ENCODE results near the gene PTCD2. TPM values are rescaled to one million over a fixed set of nuclear protein-coding genes. Genes with fewer than 3 reads are reported as not detected.

The PTCD2 gene
- total RNA-seq, 4 donors from 2014 or later, result 6.7 to 13.2 (median 9.5) TPM

- Histone ChIP-seq H3K27me3 (no peaks in the 10 kb centered on the region), H3K9me3 (no peaks in the 10 kb centered on the region), H3K4me3 (no peak overlapping the region), H3K36me3 (no peaks in the 10 kb centered on the region), H3K4me1 (peaks cover 23 to 29% of the 10 kb centered on the region in 2 donors), H3K27ac (peak overlapping the region in 1 of 4 donors; percentile 81)
- no peak for DNase-seq
- intact Hi-C loops (cut with DNase I; ENCODE audit: low total_unique reads), result loop anchor here (5.0 kb wide), 2 partner anchors 131 to 246 kb away; partner anchors contain the start of gene ZNF366
- TF ChIP-seq CTCF (IDR thresholded peaks at IDR 0.05 in 4 of 5, conservative IDR thresholded peaks at IDR 0.05 in 1 of 5) (no peak), POLR2A (IDR thresholded peaks at IDR 0.05) (no peak)
- ATAC-seq, result no peak
- in situ Hi-C loops (cut with MboI; ENCODE audit: low sequenced_read_pairs in 4 of 4), result loop anchor here in 1 of 4 donors (10.0 kb wide), 1 partner anchor 438 kb away; the partner anchor contains the start of gene TNPO1
Measured at GRCh38 chr5:72376381-72376780, 56.2 kb downstream of the PTCD2 start.

- Histone ChIP-seq H3K9me3 (no peaks in the 10 kb centered on the region), H3K4me1 (peaks cover 23 to 29% of the 10 kb centered on the region in 2 donors), H3K27me3 (no peaks in the 10 kb centered on the region), H3K27ac (peak overlapping the region; percentile 62 to 81 (median 76)), H3K4me3 (no peak overlapping the region), H3K36me3 (no peaks in the 10 kb centered on the region)
- TF ChIP-seq CTCF (IDR thresholded peaks at IDR 0.05 in 4 of 5, conservative IDR thresholded peaks at IDR 0.05 in 1 of 5) (no peak), POLR2A (IDR thresholded peaks at IDR 0.05) (no peak)
- in situ Hi-C loops (cut with MboI; ENCODE audit: low sequenced_read_pairs in 4 of 4) (loop anchor here in 1 of 4 donors (10.0 kb wide), 1 partner anchor 437 kb away; the partner anchor contains the start of gene TNPO1), intact Hi-C loops (cut with DNase I; ENCODE audit: low total_unique reads) (loop anchor here (5.0 kb wide), 2 partner anchors 129 to 244 kb away; partner anchors contain the start of gene ZNF366)
- peak; percentile 62 to 85 for DNase-seq
- peak; percentile 82 to 84 for ATAC-seq
Measured at GRCh38 chr5:72377910-72378638, 57.9 kb downstream of the PTCD2 start.

GRCh38 chr5:72378639-72379289, 58.6 kb downstream of the PTCD2 start:
- peaks cover 23 to 30% of the 10 kb centered on the region in 2 donors for H3K4me1 ChIP-seq

GRCh38 chr5:72379936-72380335, 59.8 kb downstream of the PTCD2 start:
- no peak for TF ChIP-seq CTCF (IDR thresholded peaks at IDR 0.05 in 4 of 5, conservative IDR thresholded peaks at IDR 0.05 in 1 of 5)
- TF ChIP-seq POLR2A (IDR thresholded peaks at IDR 0.05), result no peak
- no peak for DNase-seq
- in situ Hi-C loops (cut with MboI; ENCODE audit: low sequenced_read_pairs in 4 of 4), result loop anchor here in 2 of 4 donors (10.0 kb wide), 2 partner anchors 65 to 435 kb away; partner anchors contain the start of gene TNPO1 (in 1 of the 2)
- intact Hi-C loops (cut with DNase I; ENCODE audit: low total_unique reads), result loop anchor here (5.0 kb wide), 2 partner anchors 127 to 242 kb away; partner anchors contain the start of gene ZNF366
- Histone ChIP-seq H3K9me3 (no peaks in the 10 kb centered on the region), H3K4me1 (peaks cover 23 to 31% of the 10 kb centered on the region in 2 donors), H3K27me3 (no peaks in the 10 kb centered on the region), H3K36me3 (no peaks in the 10 kb centered on the region), H3K4me3 (no peak overlapping the region), H3K27ac (peak overlapping the region; percentile 62 to 81 (median 76))
- no peak for ATAC-seq

More at GRCh38 chr5:72378639-72379289, 58.6 kb downstream of the PTCD2 start:
- intact Hi-C loops (cut with DNase I; ENCODE audit: low total_unique reads) (loop anchor here (5.0 kb wide), 2 partner anchors 129 to 244 kb away; partner anchors contain the start of gene ZNF366), in situ Hi-C loops (cut with MboI; ENCODE audit: low sequenced_read_pairs in 4 of 4) (loop anchor here in 1 of 4 donors (10.0 kb wide), 1 partner anchor 436 kb away; the partner anchor contains the start of gene TNPO1)
- H3K27me3 ChIP-seq, result no peaks in the 10 kb centered on the region
- no peak overlapping the region for H3K4me3 ChIP-seq
- DNase-seq (peak; percentile 69 to 78), ATAC-seq (peak; percentile 86 to 88)
- TF ChIP-seq POLR2A (IDR thresholded peaks at IDR 0.05), result no peak
- TF ChIP-seq CTCF (IDR thresholded peaks at IDR 0.05 in 4 of 5, conservative IDR thresholded peaks at IDR 0.05 in 1 of 5), result no peak
- no peaks in the 10 kb centered on the region for H3K9me3 ChIP-seq
- H3K36me3 ChIP-seq, result no peaks in the 10 kb centered on the region
- H3K27ac ChIP-seq, result peak overlapping the region; percentile 62 to 81 (median 76)
